Measurements from ENCODE around the gene AHCYL2.

GRCh38 chr7:129464194-129464593 lies 239.4 kb downstream of the AHCYL2 start:
- TF ChIP-seq POLR2AphosphoS5 (IDR thresholded peaks at IDR 0.05; ENCODE audit: low read depth, low read length) (no peak), SIN3A (IDR thresholded peaks at IDR 0.05; ENCODE audit: borderline replicate concordance, insufficient read depth, low read length) (no peak)

Measured in PFSK-1 (cell line).